ENCODE results near the gene SOHLH1. TPM values are rescaled to one million over a fixed set of nuclear protein-coding genes. Genes with fewer than 3 reads are reported as not detected.

The SOHLH1 gene
- total RNA-seq, 1 donor from 2014 or later = not detected

- Mint-ChIP-seq H3K4me1 (no peaks in the 10 kb centered on the region), H3K36me3 (ENCODE audit: low read depth) (no peaks in the 10 kb centered on the region), H3K4me3 (no peak overlapping the region), H3K9me3 (no peaks in the 10 kb centered on the region), H3K27ac (no peak overlapping the region), H3K27me3 (peaks cover 7% of the 10 kb centered on the region)
- intact Hi-C loops (cut with micrococcal nuclease) = no loop called here
- TF ChIP-seq CTCF (IDR thresholded peaks at IDR 0.05) = no peak
- POLR2A ChIA-PET = no interaction called here
- CTCF ChIA-PET = no interaction called here
- no peak for DNase-seq
- ATAC-seq (ENCODE audit: low read depth) = no peak
These were observed 8.2 kb upstream of the SOHLH1 start for GRCh38 chr9:135707252-135708138.

DNA sequence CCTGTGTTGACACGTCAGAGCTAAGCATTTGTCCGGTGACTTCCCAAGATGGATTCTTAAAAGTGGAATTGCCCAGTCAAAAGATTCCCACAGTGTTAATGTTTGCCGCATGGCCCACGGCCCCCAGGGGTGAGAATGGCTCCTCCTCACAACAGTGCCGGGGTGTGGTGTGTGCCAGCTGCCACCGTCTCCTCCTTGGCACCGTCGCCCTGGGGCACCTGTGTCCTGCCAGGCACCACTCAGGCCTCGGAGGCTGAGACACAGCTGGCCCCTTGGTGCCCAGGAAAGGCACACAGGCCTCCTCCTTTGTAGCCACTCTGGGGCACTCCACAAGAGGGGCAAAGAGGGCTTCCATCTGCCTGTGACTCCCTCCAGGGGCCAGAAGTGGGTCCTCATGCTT is 7.0 kb upstream of the SOHLH1 start:
- TF ChIP-seq CTCF (IDR thresholded peaks at IDR 0.05) = no peak
- peaks cover 5% of the 10 kb centered on the region for H3K27me3 Mint-ChIP-seq
- intact Hi-C loops (cut with micrococcal nuclease) = no loop called here
- no peak overlapping the region for H3K4me3 Mint-ChIP-seq
- no peaks in the 10 kb centered on the region for H3K36me3 Mint-ChIP-seq (ENCODE audit: low read depth)
- ATAC-seq (ENCODE audit: low read depth) (no peak), DNase-seq (no peak)
- CTCF ChIA-PET = no interaction called here
- no peak overlapping the region for H3K27ac Mint-ChIP-seq
- POLR2A ChIA-PET = no interaction called here
- H3K9me3 Mint-ChIP-seq = no peaks in the 10 kb centered on the region
- H3K4me1 Mint-ChIP-seq = no peaks in the 10 kb centered on the region

DNA sequence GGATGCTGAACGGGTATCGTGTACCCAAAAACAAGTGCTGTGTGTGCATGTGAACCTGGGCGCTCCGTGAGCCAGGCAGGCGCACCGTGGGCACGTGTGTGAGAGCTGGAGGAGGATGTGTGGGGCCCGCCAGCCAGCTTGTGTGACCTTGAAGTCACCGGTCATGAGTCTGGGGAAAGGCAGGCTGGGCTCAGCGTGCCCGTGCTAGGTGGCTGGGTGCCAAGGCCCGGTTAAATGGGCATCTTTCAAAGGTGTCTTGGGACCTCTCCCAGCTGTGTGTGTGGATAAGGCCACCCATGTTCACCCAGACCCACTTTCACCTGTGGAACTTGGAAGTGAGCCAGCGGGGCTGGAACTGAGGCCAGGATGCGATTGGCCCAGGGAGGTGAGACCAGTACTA is 6.1 kb upstream of the SOHLH1 start:
- CTCF ChIA-PET = no interaction called here
- Mint-ChIP-seq H3K27me3 (peaks cover 5% of the 10 kb centered on the region), H3K4me3 (no peak overlapping the region), H3K27ac (no peak overlapping the region), H3K4me1 (no peaks in the 10 kb centered on the region), H3K36me3 (ENCODE audit: low read depth) (no peaks in the 10 kb centered on the region), H3K9me3 (no peaks in the 10 kb centered on the region)
- intact Hi-C loops (cut with micrococcal nuclease) = no loop called here
- TF ChIP-seq CTCF (IDR thresholded peaks at IDR 0.05) = no peak
- no peak for DNase-seq
- ATAC-seq (ENCODE audit: low read depth) = no peak
- POLR2A ChIA-PET = no interaction called here

DNA sequence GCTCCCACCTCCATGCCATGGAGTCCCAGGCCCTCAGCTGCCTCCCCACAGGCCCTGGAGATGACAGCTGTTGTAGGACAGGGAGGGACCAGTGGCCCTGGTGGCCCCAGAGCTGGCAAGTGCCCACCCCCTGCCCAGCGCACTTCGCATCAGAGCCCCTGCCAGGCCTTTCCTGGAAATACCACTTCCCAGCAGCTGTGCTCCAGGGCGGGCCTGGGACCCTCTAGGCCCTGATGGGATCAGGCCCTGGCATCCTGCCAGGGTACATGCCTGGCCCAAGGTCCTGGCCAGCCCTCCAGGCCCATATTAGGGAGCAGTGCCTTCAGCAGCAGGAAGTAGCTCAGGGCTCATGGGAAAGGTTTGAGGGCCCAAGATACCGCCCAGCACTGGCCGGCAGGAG is 5.2 kb upstream of the SOHLH1 start:
- ATAC-seq (ENCODE audit: low read depth) (no peak), DNase-seq (no peak)
- Mint-ChIP-seq H3K27ac (no peak overlapping the region), H3K4me1 (no peaks in the 10 kb centered on the region), H3K36me3 (ENCODE audit: low read depth) (no peaks in the 10 kb centered on the region), H3K9me3 (no peaks in the 10 kb centered on the region), H3K27me3 (peaks cover 5% of the 10 kb centered on the region), H3K4me3 (no peak overlapping the region)
- intact Hi-C loops (cut with micrococcal nuclease) = loop anchor here (5.0 kb wide), 1 partner anchor 418 kb away; no protein-coding TSS in a partner anchor
- CTCF ChIA-PET = interaction anchor here (1.2 kb wide), 1 partner anchor 418 kb away, joined by 4 read pairs; no protein-coding TSS in a partner anchor
- no peak for TF ChIP-seq CTCF (IDR thresholded peaks at IDR 0.05)
- POLR2A ChIA-PET = no interaction called here

GRCh38 chr9:135703726-135704125 is 4.4 kb upstream of the SOHLH1 start:
- CTCF ChIA-PET = interaction anchor here (1.2 to 1.5 kb wide), 2 partner anchors 10 to 419 kb away, joined by 3 to 4 read pairs; no protein-coding TSS in a partner anchor
- DNase-seq = no peak
- Mint-ChIP-seq H3K36me3 (ENCODE audit: low read depth) (no peaks in the 10 kb centered on the region), H3K27me3 (peaks cover 5% of the 10 kb centered on the region), H3K4me3 (no peak overlapping the region), H3K9me3 (no peaks in the 10 kb centered on the region), H3K4me1 (no peaks in the 10 kb centered on the region), H3K27ac (no peak overlapping the region)
- no peak for ATAC-seq (ENCODE audit: low read depth)
- POLR2A ChIA-PET = no interaction called here
- no peak for TF ChIP-seq CTCF (IDR thresholded peaks at IDR 0.05)
- intact Hi-C loops (cut with micrococcal nuclease) = loop anchor here (5.0 kb wide), 1 partner anchor 419 kb away; no protein-coding TSS in a partner anchor
